22Rv1 (cell line): ENCODE results near the gene FBXL2.
"Not testable (repeated sequence)": the region's sequence is repeated elsewhere in the genome, so short reads cannot be mapped to it uniquely, and the experiment has no call there.

Experiments used
- H3K27ac ChIP-seq: fragments of 450-650 bp; 2 replicates; pipeline ENCODE4 v1.5.1; 2017
- CTCF ChIP-seq: fragments of 450-650 bp; IDR thresholded peaks from 2 replicates; pipeline ENCODE4 v1.5.1; 2017; ENCODE audit warnings: mild to moderate bottlenecking
- ZFX ChIP-seq: fragments of 450-650 bp; IDR thresholded peaks from 2 replicates; pipeline ENCODE4 v1.6.1; 2017; ENCODE audit warnings: antibody characterized with exemption, borderline replicate concordance

The FBXL2 gene

GRCh38 chr3:33392703-33393125, 115.5 kb downstream of the FBXL2 start:
- no peak overlapping the region for H3K27ac ChIP-seq
- TF ChIP-seq CTCF (no peak), ZFX (no peak)

DNA sequence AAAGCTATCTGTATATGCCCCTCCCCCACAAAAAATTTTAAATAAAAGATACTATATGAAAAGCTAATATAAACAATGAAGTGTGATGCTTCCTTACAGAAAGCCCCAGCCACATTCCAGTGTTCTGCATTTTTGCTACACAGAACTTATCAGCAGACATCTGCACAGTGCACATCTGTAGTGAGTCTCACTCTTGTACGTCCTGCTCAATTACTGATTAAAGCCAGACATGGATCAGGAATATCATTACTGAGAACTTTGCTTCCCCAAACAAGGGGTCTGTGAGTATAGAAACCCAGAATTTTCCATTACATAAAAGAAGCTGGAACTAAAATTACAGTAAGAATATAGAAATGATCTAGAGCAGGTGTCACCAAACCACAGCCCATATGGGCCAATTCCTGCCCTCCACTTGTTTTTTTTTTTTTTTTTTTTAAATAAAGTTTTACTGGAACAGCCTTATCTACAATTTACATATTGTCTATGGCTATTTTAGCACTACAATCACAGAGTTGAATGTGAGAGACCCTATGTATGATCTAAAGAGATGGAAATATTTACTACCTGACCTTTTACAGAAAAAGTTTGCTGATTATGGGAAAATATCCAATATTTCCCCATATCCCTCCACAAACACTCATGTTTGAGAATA, 117.3 kb downstream of the FBXL2 start:
- no peak overlapping the region for H3K27ac ChIP-seq
- TF ChIP-seq CTCF (no peak), ZFX (no peak)

DNA sequence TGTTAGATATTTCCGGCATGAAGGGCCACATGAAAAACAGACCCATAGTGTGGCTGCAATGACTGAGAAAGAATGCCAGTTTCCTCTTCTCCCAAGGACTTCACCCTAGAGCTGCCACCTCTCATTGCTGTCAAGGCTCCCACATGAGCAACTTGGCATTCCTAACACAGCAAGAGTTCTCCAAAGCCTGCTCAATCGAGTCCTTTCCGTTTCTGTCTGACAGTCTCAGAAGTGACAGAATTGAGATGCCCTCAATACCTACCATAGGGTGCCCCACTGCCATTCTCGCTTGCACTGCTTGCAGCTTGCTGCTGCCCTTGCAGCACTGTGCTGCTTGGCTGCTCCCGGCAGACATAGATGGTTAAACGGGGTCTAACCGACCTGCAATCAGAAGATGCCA, 118.7 kb downstream of the FBXL2 start:
- no peak overlapping the region for H3K27ac ChIP-seq
- no peak for TF ChIP-seq ZFX
- TF ChIP-seq CTCF, result no peak

GRCh38 chr3:33398410-33398809, 121.2 kb downstream of the FBXL2 start:
- H3K27ac ChIP-seq, result no peak overlapping the region
- TF ChIP-seq CTCF, result no peak
- TF ChIP-seq ZFX, result no peak

GRCh38 chr3:33401781-33402180, 124.5 kb downstream of the FBXL2 start:
- no peak overlapping the region for H3K27ac ChIP-seq
- no peak for TF ChIP-seq CTCF
- TF ChIP-seq ZFX, result no peak

DNA sequence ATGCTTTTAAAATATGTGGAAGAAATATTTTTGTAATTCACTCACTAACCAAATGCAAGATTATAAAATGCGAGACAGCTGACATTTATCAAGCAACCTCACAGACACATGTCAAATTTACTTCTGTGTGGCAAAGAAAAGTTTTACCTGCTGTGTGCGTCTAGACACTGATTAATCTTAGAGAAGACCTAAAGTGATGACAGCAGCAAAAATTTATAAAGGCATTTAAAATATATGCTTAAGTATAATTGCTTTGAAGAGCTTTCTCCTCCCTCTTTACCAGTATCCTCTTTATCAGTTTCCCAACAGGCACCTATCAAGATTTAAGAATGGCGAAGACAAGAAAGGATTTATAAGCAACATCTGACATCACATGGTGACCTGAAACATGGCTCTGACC, 125.7 kb downstream of the FBXL2 start:
- no peak overlapping the region for H3K27ac ChIP-seq
- no peak for TF ChIP-seq CTCF
- TF ChIP-seq ZFX, result no peak

- no peak overlapping the region for H3K27ac ChIP-seq
- no peak for TF ChIP-seq CTCF
- no peak for TF ChIP-seq ZFX
Observed at GRCh38 chr3:33403756-33404155, 126.5 kb downstream of the FBXL2 start.

- not testable (repeated sequence) for H3K27ac ChIP-seq
Observed at GRCh38 chr3:33410816-33411215, 133.6 kb downstream of the FBXL2 start.
